CD4-positive, alpha-beta T cell (primary cell): Measurements from ENCODE around the gene FLT3LG. TPM values are rescaled to one million over a fixed set of nuclear protein-coding genes. Genes with fewer than 3 reads are reported as not detected.

Experiments
- ATAC-seq: fragments of 200-7000 bp; cut with Tn5 transposase; one replicate; pipeline ENCODE4 v1.10.0; 2022; ENCODE audit warnings: mild to moderate bottlenecking; ENCODE audit not compliant: poor library complexity
- CTCF ChIA-PET: fragments of 350-600 bp; sonication (Branson Sonifier 250); formaldehyde crosslinking; loops from one replicate; lab custom pipeline; 2021; ENCODE audit warnings: antibody characterized with exemption, inconsistent platforms; lab: Charles Lee
- POLR2A ChIA-PET: fragments of 350-600 bp; sonication (Branson Sonifier 250); formaldehyde crosslinking; loops from one replicate; lab custom pipeline; 2021; ENCODE audit warnings: antibody characterized with exemption, inconsistent platforms; lab: Charles Lee
- DNase-seq, 14 experiments: peaks; one replicate each; pipeline ENCODE4 v3.0.0-alpha.2; 2013 to 2020; ENCODE audit warnings: mixed read lengths in 2 of 14
- H3K27ac ChIP-seq, 2 donors: one replicate each; pipeline versions ENCODE4 v1.5.1 to v1.7.0; 2013; ENCODE audit warnings: low read length in 2 of 2, low read depth in 1 of 2, mild to moderate bottlenecking in 1 of 2
- H3K27me3 ChIP-seq, 2 experiments: 1 replicate in 1 of 2; 2 replicates in 1 of 2; pipeline versions ENCODE4 v1.6.1 to v1.7.0; 2013; ENCODE audit warnings: low read length in 2 of 2, control low read depth in 1 of 2, mild to moderate bottlenecking in 1 of 2, moderate library complexity in 1 of 2; ENCODE audit not compliant: insufficient read depth in 2 of 2, control insufficient read depth in 1 of 2
- H3K36me3 ChIP-seq: one replicate; pipeline ENCODE4 v1.6.1; 2013; ENCODE audit warnings: low read length, control low read depth; ENCODE audit not compliant: insufficient read depth
- H3K4me1 ChIP-seq: one replicate; pipeline ENCODE4 v1.6.1; 2013; ENCODE audit warnings: low read length, control low read depth; ENCODE audit not compliant: insufficient read depth
- H3K4me3 ChIP-seq: one replicate; pipeline ENCODE4 v1.5.1; 2013; ENCODE audit warnings: mild to moderate bottlenecking, low read length, moderate library complexity
- H3K9me3 ChIP-seq, 2 experiments: 1 replicate in 1 of 2; 2 replicates in 1 of 2; pipeline versions ENCODE4 v1.6.1 to v1.7.0; 2013; ENCODE audit warnings: low read length in 2 of 2, mild to moderate bottlenecking in 2 of 2, control low read depth in 1 of 2, moderate library complexity in 1 of 2; ENCODE audit not compliant: control insufficient read depth in 1 of 2, insufficient read depth in 1 of 2
- H3K27ac Mint-ChIP-seq: one replicate; pipeline ENCODE4 v1.8.0; 2020; ENCODE audit warnings: mixed read lengths
- H3K27me3 Mint-ChIP-seq: one replicate; pipeline ENCODE4 v1.8.0; 2021; ENCODE audit warnings: mixed read lengths
- H3K36me3 Mint-ChIP-seq: one replicate; pipeline ENCODE4 v1.8.0; 2021; ENCODE audit warnings: low read depth, mixed read lengths
- H3K4me1 Mint-ChIP-seq: one replicate; pipeline ENCODE4 v1.8.0; 2021; ENCODE audit warnings: low read depth, mixed read lengths
- H3K4me3 Mint-ChIP-seq: one replicate; pipeline ENCODE4 v1.8.0; 2020; ENCODE audit warnings: mild to moderate bottlenecking, mixed read lengths
- H3K9me3 Mint-ChIP-seq: one replicate; pipeline ENCODE4 v1.8.0; 2020; ENCODE audit warnings: mixed read lengths
- CTCF ChIP-seq: fragments of 200-600 bp; IDR thresholded peaks from one replicate; pipeline ENCODE4 v1.8.0; 2022; ENCODE audit warnings: antibody characterized with exemption, mild to moderate bottlenecking
- intact Hi-C, 2 experiments: fragments of 100-400 bp; cut with DNase I in 1 of 2; cut with micrococcal nuclease in 1 of 2; formaldehyde crosslinking; loops; one replicate each; pipeline versions ENCODE4 v1.15.1 to v1.9.0; 2023 to 2025; cut with DNase I, micrococcal nuclease
- total RNA-seq, 174 experiments: library from RNA in 2 of 174; stranded (reverse) in 2 of 174; gene quantifications; one replicate each; pipeline ENCODE4 v1.2.3 and lab custom pipeline; 2021 to 2026

The FLT3LG gene
- total RNA-seq, 2 experiments from 2014 or later, result 311 to 325 TPM

- peak overlapping the region; percentile 16 for H3K4me3 Mint-ChIP-seq
- intact Hi-C loops, result loop anchor here in 1 of 2 experiments (10.0 kb wide), 1 partner anchor 396 kb away; the partner anchor contains the start of gene SNRNP70
- peaks cover 78% of the 10 kb centered on the region for H3K36me3 ChIP-seq
- no peaks in the 10 kb centered on the region for H3K9me3 ChIP-seq
- H3K27ac ChIP-seq, result peak overlapping the region in 1 of 2 donors; percentile 35
- TF ChIP-seq CTCF, result no peak
- H3K27ac Mint-ChIP-seq, result peak overlapping the region; percentile 59
- DNase-seq (peak in 1 of 14 experiments; percentile 26), ATAC-seq (no peak)
- H3K4me1 ChIP-seq, result peaks cover 57% of the 10 kb centered on the region
- CTCF ChIA-PET, result interaction anchor here (0.7 kb wide), 2 partner anchors 38 to 65 kb away, joined by 3 read pairs; no protein-coding TSS in a partner anchor
- POLR2A ChIA-PET, result interaction anchor here (0.6 to 1.8 kb wide), 2 partner anchors 12 to 168 kb away, joined by 4 read pairs; no protein-coding TSS in a partner anchor
- no peaks in the 10 kb centered on the region for H3K27me3 Mint-ChIP-seq
- no peak overlapping the region for H3K4me3 ChIP-seq
- no peaks in the 10 kb centered on the region for H3K27me3 ChIP-seq
- peaks cover 83% of the 10 kb centered on the region for H3K36me3 Mint-ChIP-seq
- H3K9me3 Mint-ChIP-seq, result no peaks in the 10 kb centered on the region
- H3K4me1 Mint-ChIP-seq, result peaks cover 11% of the 10 kb centered on the region
These were observed 7.1 kb downstream of the FLT3LG start for GRCh38 chr19:49481020-49481683.

- H3K27me3 Mint-ChIP-seq, result no peaks in the 10 kb centered on the region
- peaks cover 91% of the 10 kb centered on the region for H3K36me3 Mint-ChIP-seq
- ATAC-seq (no peak), DNase-seq (no peak)
- H3K9me3 Mint-ChIP-seq, result no peaks in the 10 kb centered on the region
- Histone ChIP-seq H3K27me3 (no peaks in the 10 kb centered on the region), H3K27ac (no peak overlapping the region), H3K4me1 (peaks cover 59% of the 10 kb centered on the region), H3K4me3 (no peak overlapping the region), H3K9me3 (no peaks in the 10 kb centered on the region), H3K36me3 (peaks cover 81% of the 10 kb centered on the region)
- H3K27ac Mint-ChIP-seq, result peak overlapping the region; percentile 85
- peaks cover 48% of the 10 kb centered on the region for H3K4me1 Mint-ChIP-seq
- CTCF ChIA-PET, result interaction anchor here (1.3 kb wide), 1 partner anchor 10 kb away, joined by 4 read pairs; no protein-coding TSS in a partner anchor
- TF ChIP-seq CTCF, result no peak
- H3K4me3 Mint-ChIP-seq, result peak overlapping the region; percentile 71
- intact Hi-C loops, result loop anchor here in 1 of 2 experiments (10.0 kb wide), 1 partner anchor 401 kb away; the partner anchor contains the start of gene SNRNP70
- POLR2A ChIA-PET, result interaction anchor here (3.5 kb wide), 1 partner anchor 10 kb away, joined by 52 read pairs; the partner anchor contains the start of gene RPS11
These were observed 12.2 kb downstream of the FLT3LG start for GRCh38 chr19:49486232-49486631.

GRCh38 chr19:49486710-49487276 is 12.8 kb downstream of the FLT3LG start:
- intact Hi-C loops, result loop anchor here (1.0 to 10.0 kb wide), 3 partner anchors 10 to 402 kb away; partner anchors contain the start of genes ALDH16A1 (in 1 of the 2), RPS11 (in 1 of the 2) and SNRNP70 (in 1 of the 2)
- DNase-seq (no peak), ATAC-seq (no peak)
- POLR2A ChIA-PET, result interaction anchor here (1.1 to 3.5 kb wide), 13 partner anchors 9 to 190 kb away, joined by 3 to 52 read pairs (median 7); partner anchors contain the start of genes ALDH16A1, PIH1D1 and RPS11
- Mint-ChIP-seq H3K27me3 (no peaks in the 10 kb centered on the region), H3K27ac (peak overlapping the region; percentile 92), H3K4me3 (peak overlapping the region; percentile 91), H3K36me3 (peaks cover 91% of the 10 kb centered on the region), H3K4me1 (peaks cover 49% of the 10 kb centered on the region), H3K9me3 (no peaks in the 10 kb centered on the region)
- Histone ChIP-seq H3K27ac (peak overlapping the region; percentile 60 to 81), H3K27me3 (no peaks in the 10 kb centered on the region), H3K9me3 (peaks cover 0 to 3% of the 10 kb centered on the region in 2 experiments), H3K4me3 (peak overlapping the region; percentile 15), H3K4me1 (peaks cover 61% of the 10 kb centered on the region), H3K36me3 (peaks cover 82% of the 10 kb centered on the region)
- no peak for TF ChIP-seq CTCF
- CTCF ChIA-PET, result no interaction called here
